ENCODE measurements around the gene GNPDA1. TPM values are rescaled to one million over a fixed set of nuclear protein-coding genes. Genes with fewer than 3 reads are reported as not detected.
A peak's percentile ranks its signal among the peaks of the same experiment; 100 is the strongest.

Gene GNPDA1
- total and polyA plus RNA-seq, 7 experiments from 2014 or later: 13.3 to 60.4 (median 28.5) TPM

DNA sequence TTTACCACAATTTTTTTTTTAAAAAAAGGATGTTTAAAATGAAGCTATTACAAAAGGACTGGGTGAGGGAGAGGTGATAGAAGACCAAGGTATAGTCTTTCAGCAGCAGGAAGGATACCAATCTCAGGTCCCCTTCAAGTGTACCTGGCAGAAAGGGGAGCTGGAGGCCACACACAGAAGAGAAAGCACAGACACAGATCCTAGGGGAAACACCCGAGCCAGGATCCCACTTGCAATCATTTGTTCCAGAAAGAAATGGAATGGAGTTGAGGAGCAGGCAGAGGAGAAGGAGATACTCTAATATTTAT lies 5.6 kb downstream of the GNPDA1 start:
- H3K4me3 Mint-ChIP-seq: peak overlapping the region; percentile 27 to 82 (median 54)
- ATAC-seq (no peak), DNase-seq (no peak)
- Histone ChIP-seq H3K4me1 (ENCODE audit: control insufficient read depth in 2 of 2, insufficient read depth in 2 of 2, low read length in 2 of 2) (peaks cover 11 to 62% of the 10 kb centered on the region in 2 donors), H3K27ac (ENCODE audit: low read depth, low read length) (peak overlapping the region; percentile 51), H3K36me3 (ENCODE audit: control insufficient read depth in 2 of 3, insufficient read depth in 3 of 3, low read length in 3 of 3) (peaks cover 0 to 17% (median 12%) of the 10 kb centered on the region in 3 experiments), H3K9me3 (ENCODE audit: control insufficient read depth in 2 of 3, low read length in 3 of 3) (no peaks in the 10 kb centered on the region), H3K4me3 (ENCODE audit: low read length) (no peak overlapping the region), H3K27me3 (ENCODE audit: control insufficient read depth in 2 of 2, insufficient read depth in 2 of 2, low read length in 2 of 2) (no peaks in the 10 kb centered on the region)
- CTCF ChIA-PET: interaction anchor here (1.0 to 1.2 kb wide), 4 partner anchors 9 to 136 kb away, joined by 3 to 5 read pairs (median 4); no protein-coding TSS in a partner anchor
- intact Hi-C loops (cut with micrococcal nuclease): loop anchor here (1.0 to 10.0 kb wide), 3 partner anchors 9 to 318 kb away; partner anchors contain the start of gene SPRY4 (in 1 of the 2)
- POLR2A ChIA-PET: interaction anchor here (0.6 to 1.1 kb wide), 7 partner anchors 9 to 136 kb away, joined by 3 to 5 read pairs (median 4); no protein-coding TSS in a partner anchor
- no peaks in the 10 kb centered on the region for H3K27me3 Mint-ChIP-seq
- peaks cover 4 to 62% (median 25%) of the 10 kb centered on the region in 5 donors for H3K36me3 Mint-ChIP-seq
- H3K27ac Mint-ChIP-seq: peak overlapping the region; percentile 60 to 95 (median 89)
- H3K9me3 Mint-ChIP-seq: peaks cover 0 to 3% (median 0%) of the 10 kb centered on the region in 11 donors
- peaks cover 43 to 82% (median 80%) of the 10 kb centered on the region in 7 donors for H3K4me1 Mint-ChIP-seq

DNA sequence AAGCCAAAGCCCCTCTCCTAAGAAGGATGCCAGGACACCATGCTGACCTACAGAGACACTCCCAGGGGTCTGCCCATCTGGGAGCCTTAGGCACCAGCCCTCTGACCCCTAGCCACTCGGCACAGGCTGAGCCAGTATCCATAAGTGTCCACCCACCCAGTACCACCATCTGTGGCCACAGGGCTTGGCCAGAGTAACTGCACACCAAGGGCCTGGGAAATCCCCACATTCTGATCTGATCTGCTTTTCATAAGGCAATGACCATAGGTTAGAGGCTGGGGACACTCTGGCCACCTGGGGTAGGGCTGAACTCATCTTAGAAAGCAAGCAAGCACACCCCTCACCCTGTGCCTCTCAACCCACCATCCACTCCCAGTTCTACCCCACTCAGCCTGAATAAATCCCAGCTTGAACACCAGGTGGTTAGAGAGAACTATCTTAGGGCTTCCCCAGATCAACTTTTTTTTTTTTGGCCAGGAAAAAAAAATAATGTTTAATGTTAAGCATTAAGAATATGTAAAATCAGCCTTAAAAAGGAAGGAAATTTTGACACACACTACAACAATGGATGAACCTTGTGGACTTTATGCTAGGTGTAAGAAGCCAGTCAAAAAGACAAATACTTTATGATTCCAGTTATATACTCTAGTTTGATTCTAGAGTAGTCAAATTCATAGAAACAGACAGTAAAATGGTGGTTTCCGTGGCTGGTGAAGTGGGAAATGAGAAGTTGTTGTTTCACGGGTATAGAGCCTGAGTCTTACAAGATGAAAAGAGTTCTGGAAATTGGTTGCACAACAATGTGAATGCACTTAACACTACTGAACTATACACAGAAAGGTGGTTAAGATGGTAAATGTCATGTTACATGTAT lies 6.2 kb downstream of the GNPDA1 start:
- DNase-seq: peak in 7 of 9 donors; percentile 27 to 73 (median 54)
- Histone ChIP-seq H3K36me3 (ENCODE audit: control insufficient read depth in 2 of 3, insufficient read depth in 3 of 3, low read length in 3 of 3) (peaks cover 0 to 17% (median 12%) of the 10 kb centered on the region in 3 experiments), H3K27me3 (ENCODE audit: control insufficient read depth in 2 of 2, insufficient read depth in 2 of 2, low read length in 2 of 2) (no peaks in the 10 kb centered on the region), H3K27ac (ENCODE audit: low read depth, low read length) (peak overlapping the region; percentile 51), H3K4me3 (ENCODE audit: low read length) (no peak overlapping the region), H3K9me3 (ENCODE audit: control insufficient read depth in 2 of 3, low read length in 3 of 3) (no peaks in the 10 kb centered on the region), H3K4me1 (ENCODE audit: control insufficient read depth in 2 of 2, insufficient read depth in 2 of 2, low read length in 2 of 2) (peaks cover 9 to 58% of the 10 kb centered on the region in 2 donors)
- ATAC-seq: peak; percentile 82
- peak overlapping the region; percentile 60 to 95 (median 89) for H3K27ac Mint-ChIP-seq
- no peaks in the 10 kb centered on the region for H3K27me3 Mint-ChIP-seq
- peaks cover 4 to 65% (median 25%) of the 10 kb centered on the region in 5 donors for H3K36me3 Mint-ChIP-seq
- H3K4me1 Mint-ChIP-seq: peaks cover 39 to 81% (median 74%) of the 10 kb centered on the region in 7 donors
- intact Hi-C loops (cut with micrococcal nuclease): loop anchor here (1.0 to 10.0 kb wide), 3 partner anchors 10 to 318 kb away; partner anchors contain the start of gene SPRY4 (in 1 of the 2)
- peaks cover 0 to 3% (median 0%) of the 10 kb centered on the region in 11 donors for H3K9me3 Mint-ChIP-seq
- CTCF ChIA-PET: interaction anchor here (1.0 to 2.1 kb wide), 5 partner anchors 9 to 137 kb away, joined by 3 to 13 read pairs (median 5); no protein-coding TSS in a partner anchor
- H3K4me3 Mint-ChIP-seq: peak overlapping the region; percentile 27 to 82 (median 54)
- POLR2A ChIA-PET: interaction anchor here (0.6 to 1.0 kb wide), 7 partner anchors 9 to 137 kb away, joined by 3 to 5 read pairs (median 3); no protein-coding TSS in a partner anchor

DNA sequence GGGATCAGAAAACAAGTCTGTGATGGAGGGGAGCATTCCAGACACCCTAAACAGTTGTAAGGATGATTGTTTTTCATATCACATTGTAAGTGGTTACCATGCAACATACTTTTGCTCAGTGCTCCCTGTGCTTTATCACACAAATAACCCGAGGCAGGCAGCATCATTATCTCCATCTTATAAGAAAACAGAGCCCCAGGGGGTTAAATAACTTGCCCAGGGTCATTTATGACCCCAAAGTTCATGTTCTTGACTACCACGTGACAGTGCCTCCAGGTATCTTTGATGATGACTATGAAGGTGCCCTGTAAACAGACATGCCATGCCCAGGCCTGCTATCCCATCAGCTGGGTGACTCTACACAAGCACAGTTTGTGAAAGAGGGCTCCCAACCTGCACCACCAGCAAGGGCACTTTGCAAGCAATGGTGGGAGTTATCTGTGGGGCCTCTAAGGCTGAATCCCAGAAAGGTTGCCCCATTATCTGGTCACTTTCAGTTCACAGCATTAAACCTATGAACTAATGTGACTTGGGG lies 9.5 kb downstream of the GNPDA1 start:
- ChIA-PET CTCF (interaction anchor here (1.0 to 1.2 kb wide), 2 partner anchors 95 to 140 kb away, joined by 5 read pairs; no protein-coding TSS in a partner anchor), POLR2A (interaction anchor here (0.7 to 2.3 kb wide), 3 partner anchors 10 to 140 kb away, joined by 3 to 7 read pairs (median 6); partner anchors contain the start of gene GNPDA1)
- H3K27me3 ChIP-seq (ENCODE audit: control insufficient read depth in 2 of 2, insufficient read depth in 2 of 2, low read length in 2 of 2): no peaks in the 10 kb centered on the region
- H3K4me1 ChIP-seq (ENCODE audit: control insufficient read depth in 2 of 2, insufficient read depth in 2 of 2, low read length in 2 of 2): peaks cover 9 to 49% of the 10 kb centered on the region in 2 donors
- H3K27me3 Mint-ChIP-seq: no peaks in the 10 kb centered on the region
- H3K27ac Mint-ChIP-seq: peak overlapping the region in 8 of 9 donors; percentile 59 to 89 (median 80)
- H3K27ac ChIP-seq (ENCODE audit: low read depth, low read length): no peak overlapping the region
- no peak for DNase-seq
- no peak overlapping the region for H3K4me3 ChIP-seq (ENCODE audit: low read length)
- peaks cover 0 to 62% (median 15%) of the 10 kb centered on the region in 5 donors for H3K36me3 Mint-ChIP-seq
- ATAC-seq: no peak
- intact Hi-C loops (cut with micrococcal nuclease): loop anchor here in 1 of 2 donors (10.0 kb wide), 1 partner anchor 321 kb away; the partner anchor contains the start of gene SPRY4
- H3K4me1 Mint-ChIP-seq: peaks cover 36 to 71% (median 53%) of the 10 kb centered on the region in 7 donors
- H3K36me3 ChIP-seq (ENCODE audit: control insufficient read depth in 2 of 3, insufficient read depth in 3 of 3, low read length in 3 of 3): peaks cover 0 to 19% (median 17%) of the 10 kb centered on the region in 3 experiments
- H3K9me3 ChIP-seq (ENCODE audit: control insufficient read depth in 2 of 3, low read length in 3 of 3): no peaks in the 10 kb centered on the region
- peaks cover 0 to 3% (median 0%) of the 10 kb centered on the region in 11 donors for H3K9me3 Mint-ChIP-seq
- peak overlapping the region in 7 of 10 donors; percentile 9 to 79 (median 67) for H3K4me3 Mint-ChIP-seq

- intact Hi-C loops (cut with micrococcal nuclease): loop anchor here (1.0 to 10.0 kb wide), 4 partner anchors 14 to 324 kb away; partner anchors contain the start of gene SPRY4 (in 1 of the 2)
- Histone ChIP-seq H3K4me3 (ENCODE audit: low read length) (no peak overlapping the region), H3K27me3 (ENCODE audit: control insufficient read depth in 2 of 2, insufficient read depth in 2 of 2, low read length in 2 of 2) (no peaks in the 10 kb centered on the region), H3K27ac (ENCODE audit: low read depth, low read length) (no peak overlapping the region), H3K36me3 (ENCODE audit: control insufficient read depth in 2 of 3, insufficient read depth in 3 of 3, low read length in 3 of 3) (peaks cover 0 to 19% (median 17%) of the 10 kb centered on the region in 3 experiments), H3K9me3 (ENCODE audit: control insufficient read depth in 2 of 3, low read length in 3 of 3) (no peaks in the 10 kb centered on the region), H3K4me1 (ENCODE audit: control insufficient read depth in 2 of 2, insufficient read depth in 2 of 2, low read length in 2 of 2) (peaks cover 0 to 27% of the 10 kb centered on the region in 2 donors)
- Mint-ChIP-seq H3K9me3 (no peaks in the 10 kb centered on the region), H3K4me3 (no peak overlapping the region), H3K4me1 (peaks cover 19 to 47% (median 29%) of the 10 kb centered on the region in 7 donors), H3K27me3 (no peaks in the 10 kb centered on the region), H3K36me3 (peaks cover 0 to 48% (median 19%) of the 10 kb centered on the region in 5 donors), H3K27ac (peak overlapping the region in 7 of 9 donors; percentile 3 to 77 (median 19))
- DNase-seq: no peak
- ATAC-seq: no peak
- CTCF ChIA-PET: interaction anchor here (0.6 to 2.0 kb wide), 8 partner anchors 8 to 759 kb away, joined by 3 to 8 read pairs (median 4); no protein-coding TSS in a partner anchor
- POLR2A ChIA-PET: interaction anchor here (0.6 to 3.6 kb wide), 2 partner anchors 12 to 603 kb away, joined by 3 to 17 read pairs; partner anchors contain the start of gene GNPDA1
Measured at GRCh38 chr5:142000704-142001484, 11.9 kb downstream of the GNPDA1 start.

GRCh38 chr5:142000173-142000572 lies 12.7 kb downstream of the GNPDA1 start:
- CTCF ChIA-PET: interaction anchor here (0.7 to 2.0 kb wide), 8 partner anchors 9 to 143 kb away, joined by 3 to 8 read pairs (median 4); no protein-coding TSS in a partner anchor
- Histone ChIP-seq H3K27me3 (ENCODE audit: control insufficient read depth in 2 of 2, insufficient read depth in 2 of 2, low read length in 2 of 2) (no peaks in the 10 kb centered on the region), H3K4me1 (ENCODE audit: control insufficient read depth in 2 of 2, insufficient read depth in 2 of 2, low read length in 2 of 2) (peaks cover 0 to 20% of the 10 kb centered on the region in 2 donors), H3K36me3 (ENCODE audit: control insufficient read depth in 2 of 3, insufficient read depth in 3 of 3, low read length in 3 of 3) (peaks cover 0 to 19% (median 11%) of the 10 kb centered on the region in 3 experiments), H3K4me3 (ENCODE audit: low read length) (no peak overlapping the region), H3K27ac (ENCODE audit: low read depth, low read length) (no peak overlapping the region), H3K9me3 (ENCODE audit: control insufficient read depth in 2 of 3, low read length in 3 of 3) (no peaks in the 10 kb centered on the region)
- Mint-ChIP-seq H3K27me3 (no peaks in the 10 kb centered on the region), H3K36me3 (peaks cover 0 to 45% (median 14%) of the 10 kb centered on the region in 5 donors), H3K4me1 (peaks cover 13 to 40% (median 23%) of the 10 kb centered on the region in 7 donors), H3K4me3 (no peak overlapping the region), H3K27ac (peak overlapping the region in 5 of 9 donors; percentile 11 to 77 (median 20)), H3K9me3 (no peaks in the 10 kb centered on the region)
- POLR2A ChIA-PET: interaction anchor here (3.6 kb wide), 1 partner anchor 13 kb away, joined by 17 read pairs; the partner anchor contains the start of gene GNPDA1
- no peak for ATAC-seq
- intact Hi-C loops (cut with micrococcal nuclease): loop anchor here (1.0 to 10.0 kb wide), 4 partner anchors 15 to 325 kb away; partner anchors contain the start of gene SPRY4 (in 1 of the 2)
- no peak for DNase-seq

All from naive thymus-derived CD4-positive, alpha-beta T cell (primary cell).